ENCODE results near the gene PITPNC1. TPM values are rescaled to one million over a fixed set of nuclear protein-coding genes. Genes with fewer than 3 reads are reported as not detected.
"Not testable (repeated sequence)": the region's sequence is repeated elsewhere in the genome, so short reads cannot be mapped to it uniquely, and the experiment has no call there.

Gene PITPNC1
- 16.3 TPM for polyA plus RNA-seq (2013, experiment 1 of 2)
- 16.7 TPM for polyA plus RNA-seq (2013, experiment 2 of 2)

DNA sequence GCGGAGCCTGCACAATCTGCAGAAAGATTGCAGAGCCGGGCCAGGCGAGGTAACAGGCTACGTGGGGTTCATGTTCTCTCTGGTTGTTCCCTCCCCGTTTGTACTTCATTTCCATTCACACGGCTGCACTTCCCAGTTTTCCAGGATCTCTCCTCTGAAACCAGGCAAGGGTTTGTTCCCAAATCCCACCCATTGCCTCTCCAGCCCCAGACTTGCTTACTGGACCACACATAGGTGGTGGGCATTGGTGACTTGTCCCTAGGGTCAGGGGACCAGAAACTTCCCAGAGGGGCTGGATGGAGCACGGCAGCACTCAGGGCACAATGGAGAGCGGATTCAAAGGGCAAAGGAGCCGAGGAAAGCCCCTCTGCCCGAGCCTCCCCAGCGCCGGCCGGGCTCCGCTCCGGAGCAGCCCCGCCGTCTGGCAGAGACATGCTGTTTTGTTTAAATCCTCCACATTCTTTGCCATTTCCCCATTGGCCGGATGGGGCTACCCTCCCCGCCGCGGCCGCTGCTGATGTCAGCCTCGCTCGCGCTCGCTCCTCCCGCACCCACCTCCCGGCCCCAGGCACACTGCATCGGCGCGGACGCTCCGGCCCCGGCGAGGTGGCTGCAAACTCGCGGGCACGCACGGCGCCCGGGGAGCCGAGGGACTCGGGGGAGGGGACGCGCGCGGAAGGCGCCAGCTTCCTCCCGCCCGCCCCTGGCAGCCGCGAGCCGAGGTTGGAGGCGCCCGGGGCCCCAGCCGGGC, at the start of gene PITPNC1:
TSS of gene PITPNC1 (plus strand) at position 545 of the 751 bp plus-strand sequence.
- Histone ChIP-seq H3K27me3 (ENCODE audit: control insufficient read depth in 3 of 3, insufficient read depth in 3 of 3, low read depth in 1 of 3, low read length in 3 of 3) (peaks cover 0 to 3% (median 0%) of the 10 kb centered on the region in 3 experiments), H4K8ac (ENCODE audit: low read depth, low read length) (no peak within 1 kb of the TSS), H3K9ac (ENCODE audit: low read depth, low read length, poor library complexity) (peak within 1 kb of the TSS; percentile 96), H3K9me3 (replicated peaks in 1 of 2; ENCODE audit: control insufficient read depth in 2 of 2, insufficient read depth in 1 of 2, low read depth in 1 of 2, low read length in 2 of 2) (no peaks in the 10 kb centered on the region), H3K23ac (ENCODE audit: low read depth, low read length, poor library complexity) (peak within 1 kb of the TSS; percentile 98), H2BK120ac (ENCODE audit: low read depth, low read length) (peak within 1 kb of the TSS; percentile 67), H3K14ac (ENCODE audit: low read length) (peak within 1 kb of the TSS; percentile 25), H3K4ac (ENCODE audit: low read length) (no peak within 1 kb of the TSS), H3K36me3 (replicated peaks in 1 of 2; ENCODE audit: control insufficient read depth in 2 of 2, insufficient read depth in 2 of 2, low read length in 2 of 2) (peaks cover 0 to 3% of the 10 kb centered on the region in 2 donors), H4K91ac (ENCODE audit: low read depth, low read length, poor library complexity) (no peak within 1 kb of the TSS), H3K4me3 (ENCODE audit: low read length in 2 of 2) (peak within 1 kb of the TSS; percentile 91 to 97), H2BK5ac (ENCODE audit: low read length) (peak within 1 kb of the TSS; percentile 78), H3K4me1 (ENCODE audit: control insufficient read depth in 2 of 2, insufficient read depth in 1 of 2, low read depth in 1 of 2, low read length in 2 of 2) (peaks cover 5 to 18% of the 10 kb centered on the region in 2 donors), H3K79me1 (ENCODE audit: low read depth, low read length) (no peaks in the 10 kb centered on the region), H2AFZ (ENCODE audit: low read length) (peak within 1 kb of the TSS; percentile 94), H2AK5ac (ENCODE audit: low read depth, low read length) (peak within 1 kb of the TSS; percentile 76), H2BK15ac (ENCODE audit: low read length) (peak within 1 kb of the TSS; percentile 94), H2BK12ac (ENCODE audit: low read length) (no peak within 1 kb of the TSS), H3K27ac (replicated peaks; ENCODE audit: low read length) (peak within 1 kb of the TSS; percentile 62), H3K18ac (ENCODE audit: low read length) (peak within 1 kb of the TSS; percentile 96), H3K4me2 (ENCODE audit: insufficient read depth, low read length, poor library complexity, severe bottlenecking) (peak within 1 kb of the TSS; percentile 62)
- no CpG with 5 or more reads among the region's 56 CpGs for WGBS, 2 donors (ENCODE audit: extremely low coverage in 2 of 2, insufficient read length in 2 of 2, insufficient replicate concordance in 1 of 2)
- DNase-seq (ENCODE audit: low spot score) = peak; percentile 84

DNA sequence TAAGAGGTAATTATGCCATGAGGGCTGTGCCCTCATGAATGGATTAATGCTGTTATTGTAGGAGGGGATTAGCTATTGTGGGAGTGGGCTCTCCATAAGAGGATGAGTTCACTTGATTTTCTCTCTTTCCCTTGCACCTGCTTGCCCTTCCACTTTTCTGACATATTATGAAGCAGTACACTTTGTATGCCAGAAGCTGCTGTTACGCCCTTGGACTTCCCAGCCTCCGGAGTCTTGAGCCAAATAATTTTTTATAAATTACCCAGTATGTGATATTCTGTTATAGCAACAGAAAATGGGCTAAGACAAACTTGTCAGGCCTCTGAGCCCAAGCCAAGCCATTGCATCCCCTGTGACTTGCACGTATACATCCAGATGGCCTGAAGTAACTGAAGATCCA, 49.1 kb upstream of the PITPNC1 start:
- Histone ChIP-seq H2BK15ac (ENCODE audit: low read length) (no peak overlapping the region), H3K4ac (ENCODE audit: low read length) (no peak overlapping the region), H4K91ac (ENCODE audit: low read depth, low read length, poor library complexity) (no peak overlapping the region), H2BK5ac (ENCODE audit: low read length) (no peak overlapping the region), H3K14ac (ENCODE audit: low read length) (no peak overlapping the region), H3K4me2 (ENCODE audit: insufficient read depth, low read length, poor library complexity, severe bottlenecking) (no peak overlapping the region), H2BK12ac (ENCODE audit: low read length) (no peak overlapping the region), H3K27ac (replicated peaks; ENCODE audit: low read length) (no peak overlapping the region), H3K9me3 (replicated peaks in 1 of 2; ENCODE audit: control insufficient read depth in 2 of 2, insufficient read depth in 1 of 2, low read depth in 1 of 2, low read length in 2 of 2) (no peaks in the 10 kb centered on the region), H2AK5ac (ENCODE audit: low read depth, low read length) (no peak overlapping the region), H2BK120ac (ENCODE audit: low read depth, low read length) (no peak overlapping the region), H3K4me1 (ENCODE audit: control insufficient read depth in 2 of 2, insufficient read depth in 1 of 2, low read depth in 1 of 2, low read length in 2 of 2) (no peaks in the 10 kb centered on the region), H3K9ac (ENCODE audit: low read depth, low read length, poor library complexity) (no peak overlapping the region), H3K4me3 (ENCODE audit: low read length in 2 of 2) (no peak overlapping the region), H2AFZ (ENCODE audit: low read length) (no peak overlapping the region), H3K27me3 (ENCODE audit: control insufficient read depth in 3 of 3, insufficient read depth in 3 of 3, low read depth in 1 of 3, low read length in 3 of 3) (no peaks in the 10 kb centered on the region), H3K18ac (ENCODE audit: low read length) (no peak overlapping the region), H4K8ac (ENCODE audit: low read depth, low read length) (no peak overlapping the region), H3K23ac (ENCODE audit: low read depth, low read length, poor library complexity) (no peak overlapping the region), H3K79me1 (ENCODE audit: low read depth, low read length) (no peaks in the 10 kb centered on the region), H3K36me3 (replicated peaks in 1 of 2; ENCODE audit: control insufficient read depth in 2 of 2, insufficient read depth in 2 of 2, low read length in 2 of 2) (no peaks in the 10 kb centered on the region)
- no CpG with 5 or more reads among the region's 3 CpGs for WGBS, 2 donors (ENCODE audit: extremely low coverage in 2 of 2, insufficient read length in 2 of 2, insufficient replicate concordance in 1 of 2)
- no peak for DNase-seq (ENCODE audit: low spot score)

DNA sequence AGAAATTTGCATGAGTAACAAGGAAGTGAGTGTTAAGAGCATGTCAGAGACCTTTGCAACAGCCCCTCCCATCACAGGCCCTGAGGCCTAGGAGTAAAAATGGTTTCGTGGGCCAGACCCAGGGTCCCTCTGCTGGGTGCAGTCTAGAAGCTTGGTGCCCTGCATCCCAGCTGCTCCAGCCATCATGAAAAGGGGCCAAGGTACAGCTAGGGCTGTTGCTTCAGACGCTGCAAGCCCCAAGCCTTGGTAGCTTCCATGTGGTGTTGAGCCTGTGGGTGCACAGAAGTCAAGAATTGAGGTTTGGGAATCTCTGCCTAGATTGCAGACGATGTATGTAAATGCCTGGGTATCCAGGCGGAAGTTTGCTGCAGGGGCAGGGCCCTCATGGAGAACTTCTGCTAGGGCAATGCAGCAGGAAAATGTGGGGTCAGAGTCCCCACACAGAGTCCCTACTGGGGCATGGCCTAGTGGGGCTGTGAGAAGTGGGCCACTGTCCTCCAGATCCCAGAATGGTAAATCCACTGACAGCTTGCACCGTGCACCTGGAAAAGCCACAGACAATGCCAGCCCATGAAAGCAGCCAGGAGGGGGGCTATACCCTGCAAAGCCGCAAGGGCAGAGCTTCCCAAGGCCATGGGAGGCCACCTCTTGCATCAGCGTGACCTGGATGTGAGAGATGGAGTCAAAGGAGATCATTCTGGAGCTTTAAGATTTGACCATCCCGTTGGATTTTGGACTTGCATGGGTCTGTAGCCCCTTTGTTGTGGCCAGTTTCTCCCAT, 45.5 kb upstream of the PITPNC1 start:
- not testable (repeated sequence) for H3K4me3 ChIP-seq (ENCODE audit: low read length in 2 of 2); H3K9ac ChIP-seq (ENCODE audit: low read depth, low read length, poor library complexity); H3K4me1 ChIP-seq (ENCODE audit: control insufficient read depth in 2 of 2, insufficient read depth in 1 of 2, low read depth in 1 of 2, low read length in 2 of 2); H3K36me3 ChIP-seq (replicated peaks in 1 of 2; ENCODE audit: control insufficient read depth in 2 of 2, insufficient read depth in 2 of 2, low read length in 2 of 2); H3K4me2 ChIP-seq (ENCODE audit: insufficient read depth, low read length, poor library complexity, severe bottlenecking); H3K4ac ChIP-seq (ENCODE audit: low read length); H3K18ac ChIP-seq (ENCODE audit: low read length); H3K79me1 ChIP-seq (ENCODE audit: low read depth, low read length); H3K27ac ChIP-seq (replicated peaks; ENCODE audit: low read length); DNase-seq (ENCODE audit: low spot score); H3K23ac ChIP-seq (ENCODE audit: low read depth, low read length, poor library complexity); H2BK12ac ChIP-seq (ENCODE audit: low read length); H2BK120ac ChIP-seq (ENCODE audit: low read depth, low read length); H2AK5ac ChIP-seq (ENCODE audit: low read depth, low read length); H4K8ac ChIP-seq (ENCODE audit: low read depth, low read length); H2BK5ac ChIP-seq (ENCODE audit: low read length); H3K9me3 ChIP-seq (replicated peaks in 1 of 2; ENCODE audit: control insufficient read depth in 2 of 2, insufficient read depth in 1 of 2, low read depth in 1 of 2, low read length in 2 of 2); H3K27me3 ChIP-seq (ENCODE audit: control insufficient read depth in 3 of 3, insufficient read depth in 3 of 3, low read depth in 1 of 3, low read length in 3 of 3); H2BK15ac ChIP-seq (ENCODE audit: low read length); H2AFZ ChIP-seq (ENCODE audit: low read length); H3K14ac ChIP-seq (ENCODE audit: low read length); H4K91ac ChIP-seq (ENCODE audit: low read depth, low read length, poor library complexity)
- no CpG with 5 or more reads among the region's 8 CpGs for WGBS, 2 donors (ENCODE audit: extremely low coverage in 2 of 2, insufficient read length in 2 of 2, insufficient replicate concordance in 1 of 2)

DNA sequence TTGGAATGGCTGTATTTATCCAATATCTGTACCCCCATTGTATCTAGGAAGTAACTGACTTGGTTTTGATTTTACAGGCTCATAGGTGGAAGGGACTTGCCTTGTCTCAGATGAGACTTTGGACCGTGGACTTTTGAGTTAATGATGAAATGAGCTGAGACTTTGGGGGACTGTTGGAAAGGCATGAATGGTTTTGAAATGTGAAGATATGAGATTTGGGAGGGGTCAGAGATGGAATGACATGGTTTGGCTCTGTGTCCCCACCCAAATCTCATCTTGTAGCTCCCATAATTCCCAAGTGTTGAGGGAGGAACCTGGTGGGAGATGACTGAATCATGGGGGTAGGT, 44.9 kb upstream of the PITPNC1 start:
- not testable (repeated sequence) for H2BK12ac ChIP-seq (ENCODE audit: low read length); H4K91ac ChIP-seq (ENCODE audit: low read depth, low read length, poor library complexity); H3K9me3 ChIP-seq (replicated peaks in 1 of 2; ENCODE audit: control insufficient read depth in 2 of 2, insufficient read depth in 1 of 2, low read depth in 1 of 2, low read length in 2 of 2); DNase-seq (ENCODE audit: low spot score); H2BK15ac ChIP-seq (ENCODE audit: low read length); H4K8ac ChIP-seq (ENCODE audit: low read depth, low read length); H3K4ac ChIP-seq (ENCODE audit: low read length); H2AFZ ChIP-seq (ENCODE audit: low read length); H3K14ac ChIP-seq (ENCODE audit: low read length); H3K36me3 ChIP-seq (replicated peaks in 1 of 2; ENCODE audit: control insufficient read depth in 2 of 2, insufficient read depth in 2 of 2, low read length in 2 of 2); H3K27ac ChIP-seq (replicated peaks; ENCODE audit: low read length); H3K4me3 ChIP-seq (ENCODE audit: low read length in 2 of 2); H3K79me1 ChIP-seq (ENCODE audit: low read depth, low read length); H3K4me2 ChIP-seq (ENCODE audit: insufficient read depth, low read length, poor library complexity, severe bottlenecking); H2AK5ac ChIP-seq (ENCODE audit: low read depth, low read length); H3K9ac ChIP-seq (ENCODE audit: low read depth, low read length, poor library complexity); H3K27me3 ChIP-seq (ENCODE audit: control insufficient read depth in 3 of 3, insufficient read depth in 3 of 3, low read depth in 1 of 3, low read length in 3 of 3); H2BK120ac ChIP-seq (ENCODE audit: low read depth, low read length); H3K23ac ChIP-seq (ENCODE audit: low read depth, low read length, poor library complexity); H3K18ac ChIP-seq (ENCODE audit: low read length); H2BK5ac ChIP-seq (ENCODE audit: low read length); H3K4me1 ChIP-seq (ENCODE audit: control insufficient read depth in 2 of 2, insufficient read depth in 1 of 2, low read depth in 1 of 2, low read length in 2 of 2)
- no CpG with 5 or more reads among the region's 1 CpG for WGBS, 2 donors (ENCODE audit: extremely low coverage in 2 of 2, insufficient read length in 2 of 2, insufficient replicate concordance in 1 of 2)

All from neuronal stem cell (in vitro differentiated cells).